Activated gamma-delta T cell treated with Interleukin-2 at 50 U/mL for 16 hours (primary cell): Measurements from ENCODE around the gene THRB.

Source experiments
- DNase-seq: peaks from one replicate; pipeline ENCODE4 v3.0.0-alpha.2; 2020

The THRB gene

DNA sequence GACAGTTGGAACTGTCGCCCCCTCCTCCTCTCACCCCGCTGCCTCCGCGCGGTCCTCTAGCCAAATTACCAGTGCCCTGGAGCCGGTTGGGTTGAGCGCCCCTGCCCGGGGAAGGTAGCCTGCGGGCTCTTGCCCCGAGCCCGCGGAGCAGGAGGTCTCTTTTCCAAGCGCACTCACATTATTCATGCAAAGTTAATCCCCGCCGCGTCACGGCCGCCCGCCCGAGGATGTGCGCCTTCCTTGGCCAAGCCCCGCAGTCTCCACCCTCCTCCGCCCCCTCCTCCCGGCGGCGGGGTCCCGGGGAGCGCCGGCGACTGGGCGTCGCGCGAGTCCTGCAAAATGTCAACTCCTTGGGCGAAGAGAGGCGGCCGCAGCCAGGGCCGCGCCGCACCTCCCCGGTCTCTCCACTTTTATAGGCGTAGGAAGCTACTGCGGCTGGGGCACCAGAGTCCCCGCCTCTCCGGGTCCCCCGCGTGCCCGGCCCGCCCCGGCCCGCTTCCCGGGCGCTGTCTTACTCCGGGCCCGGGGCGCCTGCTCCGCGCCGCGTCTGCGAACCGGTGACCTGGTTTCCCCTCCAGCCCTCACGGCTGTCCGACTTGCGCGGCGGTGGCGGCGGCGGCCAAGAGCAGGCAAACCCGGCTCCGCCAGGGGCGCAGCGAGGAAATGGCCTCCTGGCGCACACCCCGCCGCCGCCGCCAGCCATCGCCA lies at the start of gene THRB:
TSS of gene THRB (minus strand) at position 233 of the 708 bp plus-strand sequence.
- no peak for DNase-seq

DNA sequence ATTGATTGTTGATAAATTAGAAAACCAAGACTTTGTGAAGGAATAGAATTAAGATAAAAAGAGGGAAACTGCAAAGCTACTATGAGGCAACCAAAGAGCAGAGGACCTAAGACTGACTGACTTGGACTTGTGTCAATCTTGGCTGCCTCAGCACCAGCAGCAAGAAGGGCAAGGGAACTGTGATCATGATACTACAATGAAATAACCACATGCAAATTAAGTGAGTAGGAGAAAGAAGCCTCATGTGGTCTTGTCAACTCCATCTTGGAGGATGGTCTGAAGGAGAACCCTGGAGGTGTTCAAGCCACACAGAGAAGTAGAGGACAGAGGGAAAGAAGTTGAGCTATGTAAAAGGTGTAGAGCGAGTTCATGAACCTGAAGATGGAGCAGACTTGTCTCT lies 47.3 kb upstream of the THRB start:
- DNase-seq: no peak

DNA sequence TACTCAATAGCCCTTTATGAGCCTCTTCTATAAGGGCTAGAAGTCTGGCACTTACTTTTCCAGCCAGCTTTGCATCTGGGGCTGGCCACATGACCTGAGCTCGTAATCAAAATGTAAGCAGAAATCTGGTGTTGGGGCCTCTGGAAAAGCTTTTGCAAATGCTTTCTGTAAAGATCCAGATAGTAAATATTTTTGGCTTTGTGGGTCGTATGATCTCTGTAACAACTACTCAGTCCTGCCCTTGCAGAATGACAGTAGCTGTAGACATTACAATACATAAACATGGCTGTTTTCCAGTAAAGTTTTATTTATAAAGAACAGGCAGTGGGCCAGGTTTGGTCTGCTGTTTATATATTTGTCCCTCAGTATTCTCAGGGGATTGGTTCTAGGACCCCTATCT lies 46.2 kb upstream of the THRB start:
- no peak for DNase-seq

DNA sequence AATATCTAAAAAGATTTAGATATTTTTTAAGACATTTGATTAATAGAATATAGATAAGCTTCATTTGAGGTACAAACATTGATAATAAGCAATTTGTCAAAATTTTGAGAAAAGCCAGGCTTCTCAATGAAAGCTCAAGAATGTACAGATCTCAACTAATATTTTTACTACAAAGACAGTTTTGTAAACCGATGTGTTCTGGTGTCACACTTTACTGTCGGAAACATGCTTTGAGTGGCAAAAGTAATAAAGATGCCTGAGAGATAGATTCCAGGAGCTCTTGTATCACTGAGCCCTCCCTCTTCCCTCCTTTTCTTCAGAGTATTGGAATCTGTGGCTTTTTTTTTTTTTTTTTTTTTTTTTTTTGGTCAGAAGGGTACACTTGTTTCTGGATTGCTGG lies 45.0 kb upstream of the THRB start:
- no peak for DNase-seq

DNA sequence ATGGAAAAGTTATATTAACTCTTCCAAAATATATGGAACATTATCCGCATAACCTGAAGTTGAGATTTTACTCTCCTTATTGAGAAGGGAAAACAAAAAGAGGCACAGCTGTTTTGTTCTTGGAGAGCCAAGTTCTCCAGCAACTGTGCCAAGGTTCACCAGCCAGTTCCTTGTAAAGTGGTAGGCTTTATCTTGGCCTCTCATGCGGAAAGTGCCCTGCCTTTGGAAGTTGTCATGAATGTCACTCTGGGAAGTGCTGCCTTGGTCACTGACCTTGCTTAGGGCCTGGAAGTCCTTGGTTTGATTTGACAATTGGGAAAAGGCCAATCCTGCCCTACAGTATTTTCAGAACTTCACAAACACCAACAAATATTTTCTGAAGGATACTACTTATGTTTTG lies 44.2 kb upstream of the THRB start:
- no peak for DNase-seq

DNA sequence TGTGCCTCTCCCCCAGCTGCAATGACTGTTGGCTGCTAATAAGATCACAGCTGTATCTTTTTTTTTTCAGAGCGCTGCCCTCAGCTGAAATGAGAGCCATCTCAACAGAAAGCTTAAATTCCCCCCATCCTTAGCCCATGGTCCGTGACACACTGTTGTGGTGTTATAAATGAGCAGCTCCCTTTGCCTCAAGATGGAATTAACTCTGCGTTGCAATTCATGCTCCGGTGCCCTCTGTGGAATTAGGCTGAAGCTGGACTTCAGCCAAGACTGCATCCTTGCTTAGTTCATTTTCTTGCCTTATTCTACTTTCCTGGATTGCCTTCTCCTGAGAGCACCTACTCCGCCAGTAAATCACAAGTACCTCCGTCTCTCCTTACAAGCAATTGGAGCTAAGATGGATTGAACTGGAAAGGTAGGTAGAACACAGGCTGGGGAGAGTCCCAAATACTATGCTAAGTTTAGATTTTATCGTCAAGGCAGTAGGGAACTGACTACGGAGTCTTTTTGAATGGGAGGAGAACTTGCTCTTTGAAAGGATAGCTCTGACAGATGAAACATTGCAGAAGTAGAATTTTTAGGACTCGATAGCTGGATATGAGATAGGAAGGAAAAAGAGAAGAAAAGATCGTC lies 39.0 kb upstream of the THRB start:
- no peak for DNase-seq

DNA sequence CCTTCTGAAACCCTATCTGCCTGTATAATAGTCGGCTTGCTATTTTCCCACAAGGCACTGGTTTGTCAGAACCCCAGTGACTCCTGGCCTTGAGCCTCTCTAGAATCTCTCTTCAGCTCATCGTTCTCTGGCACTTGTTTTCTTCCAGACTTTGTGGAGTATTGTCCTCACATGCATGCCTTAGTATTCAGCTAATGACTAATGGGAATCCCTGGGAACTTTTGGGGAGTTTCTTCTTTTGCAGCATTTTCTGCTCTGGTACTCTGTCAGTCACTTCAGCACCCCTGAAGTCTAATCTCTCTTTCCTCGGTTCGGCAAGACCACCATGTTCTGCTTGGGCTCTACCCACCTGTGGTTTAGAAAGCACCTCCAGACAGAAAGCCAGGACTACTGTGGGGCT lies 35.8 kb upstream of the THRB start:
- DNase-seq: no peak

DNA sequence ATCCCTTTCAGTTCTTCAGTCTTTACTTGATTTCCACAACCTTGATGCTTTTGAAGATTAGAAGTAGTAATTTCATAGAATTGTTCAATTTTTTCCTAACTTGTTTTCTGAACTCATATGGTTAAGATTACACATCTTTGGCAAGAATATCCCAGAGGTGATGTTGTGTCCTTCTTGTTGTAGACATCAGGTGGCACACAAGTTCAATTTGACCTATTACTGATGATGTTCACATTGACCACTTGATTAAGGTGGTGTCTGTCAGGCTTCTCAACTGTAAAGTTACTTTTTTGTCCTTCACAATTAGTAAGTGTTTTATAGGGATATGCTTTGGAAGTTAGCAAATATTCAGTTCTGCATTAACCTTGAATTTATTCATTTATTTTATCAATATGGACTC lies 34.6 kb upstream of the THRB start:
- no peak for DNase-seq

DNA sequence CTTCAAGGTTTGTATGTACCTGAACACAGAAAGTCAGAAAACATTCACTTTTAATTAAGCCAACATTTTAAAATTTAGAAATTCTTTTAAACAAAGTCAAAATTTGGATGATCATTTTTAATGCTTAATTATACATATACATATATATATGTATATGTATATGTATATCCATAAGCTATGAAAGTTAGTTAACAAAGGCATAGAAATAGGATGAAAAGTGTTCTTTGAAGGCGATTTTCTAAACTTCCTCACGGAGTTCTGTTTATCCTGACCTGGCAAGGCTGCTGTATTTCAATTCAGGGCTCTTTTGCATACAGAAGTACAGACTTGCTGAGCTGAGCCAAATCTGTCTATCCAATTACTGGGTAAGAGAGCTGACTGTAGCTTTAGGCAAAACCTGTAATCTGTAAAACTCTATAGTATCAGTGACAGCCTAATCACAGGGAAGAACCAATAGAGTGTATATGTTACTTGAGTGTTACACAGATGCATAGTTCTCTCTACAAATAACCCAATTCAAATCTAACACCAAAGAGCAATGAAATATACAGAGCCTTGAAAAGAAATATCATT lies 32.1 kb upstream of the THRB start:
- no peak for DNase-seq

DNA sequence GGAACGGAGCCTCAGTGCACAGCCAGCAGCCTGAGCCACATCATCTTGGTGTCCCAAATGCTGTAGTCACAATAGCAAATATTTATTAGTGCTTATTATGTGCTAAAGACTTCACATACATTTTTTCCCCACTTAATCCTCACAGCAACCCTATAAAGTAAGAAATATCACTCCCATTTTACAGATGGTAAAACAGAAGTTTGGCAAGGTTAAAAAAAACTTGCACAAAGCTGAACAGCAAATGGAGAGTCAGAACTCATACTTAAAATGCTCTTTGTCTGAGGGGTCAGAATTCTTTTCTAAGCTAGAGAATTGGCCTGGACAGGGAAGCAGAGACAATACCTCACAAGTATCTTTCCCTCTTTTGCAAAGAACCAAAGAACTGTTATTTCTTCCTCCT lies 30.9 kb upstream of the THRB start:
- no peak for DNase-seq

DNA sequence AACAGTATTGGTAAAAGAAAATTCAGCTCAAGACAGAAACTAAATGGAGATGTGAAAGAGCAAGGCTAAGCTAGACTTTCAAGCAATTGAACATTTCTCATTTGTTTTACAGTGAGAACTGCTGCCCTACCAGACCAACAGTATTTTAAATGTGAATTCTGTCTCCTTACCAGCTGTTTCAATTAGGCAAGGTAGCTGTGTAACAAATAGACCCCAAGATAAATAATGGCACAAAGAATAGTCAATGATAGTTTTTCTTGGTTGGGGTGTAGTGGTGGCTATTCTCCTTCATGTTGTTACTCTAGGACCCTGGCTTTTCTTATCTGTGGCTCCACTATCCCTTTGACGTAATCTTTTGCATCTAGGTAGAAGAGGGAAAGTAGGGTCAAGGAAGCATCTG lies 30.4 kb upstream of the THRB start:
- no peak for DNase-seq

DNA sequence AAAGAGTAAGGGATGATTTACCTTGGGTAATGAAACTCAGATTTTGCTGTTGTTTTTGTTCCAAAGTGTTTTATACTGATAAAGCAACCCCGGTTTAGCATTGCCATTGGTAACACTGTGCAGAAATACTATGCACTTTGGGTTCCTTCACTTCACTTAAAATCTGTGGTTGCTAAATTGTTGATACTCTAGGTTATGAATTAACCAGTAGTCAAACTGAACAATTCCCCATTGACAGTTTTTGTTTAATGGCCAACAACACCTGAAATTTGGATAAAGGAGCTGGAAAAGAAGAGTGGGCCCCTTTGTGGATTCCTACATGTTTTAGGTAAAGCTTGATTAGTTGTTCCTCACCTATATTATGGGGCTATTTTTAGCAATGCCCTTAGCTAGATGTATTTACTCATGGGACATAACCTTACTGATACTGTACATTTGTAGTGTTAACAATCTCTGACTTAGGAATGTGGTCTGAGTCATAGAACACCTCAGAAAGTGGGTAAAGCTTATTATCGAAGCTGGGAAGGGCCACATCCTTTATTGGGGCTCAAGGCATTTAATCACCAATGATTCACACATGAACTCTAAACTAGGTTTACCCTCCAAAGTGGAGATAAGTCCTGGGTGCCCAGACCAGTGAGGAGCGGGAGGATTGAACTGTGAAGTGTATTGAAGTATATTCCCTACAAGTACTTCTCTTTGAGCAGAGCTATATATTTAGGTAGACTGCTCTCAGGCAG lies 29.5 kb upstream of the THRB start:
- DNase-seq: no peak

DNA sequence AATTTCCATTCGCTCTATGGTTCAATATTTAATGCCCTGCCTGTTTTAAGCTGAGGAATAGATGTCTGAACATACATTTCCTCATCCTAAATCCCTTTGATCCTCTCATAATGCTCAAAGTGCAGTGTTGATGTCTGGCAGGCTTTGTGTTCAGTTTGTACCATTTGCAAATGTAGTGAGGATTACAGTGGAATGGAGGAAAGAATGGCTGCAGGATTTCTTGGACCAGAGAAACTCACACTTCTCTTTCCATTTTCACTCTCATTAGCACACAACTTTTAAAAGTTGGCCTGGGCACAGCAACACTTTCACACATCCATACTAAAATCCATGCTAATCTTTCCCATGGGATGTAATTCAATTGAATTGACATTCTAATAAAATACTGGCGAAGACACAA lies 28.6 kb upstream of the THRB start:
- no peak for DNase-seq

DNA sequence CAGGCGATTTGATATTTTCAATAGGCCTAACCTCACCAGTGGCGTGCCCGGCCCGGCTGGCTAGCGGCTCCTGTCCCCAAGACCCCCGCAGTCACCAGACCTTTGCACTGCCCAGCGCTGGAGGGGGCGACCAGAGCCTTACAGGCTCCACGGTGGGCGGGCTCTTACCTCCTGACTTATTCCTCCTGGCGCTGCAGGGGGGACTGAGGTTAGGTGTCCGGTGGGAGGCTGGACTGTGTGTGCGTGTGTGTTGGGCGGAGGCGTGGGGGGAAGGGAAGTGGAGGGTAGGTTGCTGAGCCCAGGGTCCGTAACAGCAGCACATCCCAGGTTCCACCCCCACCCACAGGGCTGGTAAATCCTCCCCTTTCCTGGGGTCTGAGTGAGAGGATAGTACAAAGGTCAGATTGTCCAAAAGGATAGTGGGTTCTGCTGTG lies 27.5 kb upstream of the THRB start:
- no peak for DNase-seq

DNA sequence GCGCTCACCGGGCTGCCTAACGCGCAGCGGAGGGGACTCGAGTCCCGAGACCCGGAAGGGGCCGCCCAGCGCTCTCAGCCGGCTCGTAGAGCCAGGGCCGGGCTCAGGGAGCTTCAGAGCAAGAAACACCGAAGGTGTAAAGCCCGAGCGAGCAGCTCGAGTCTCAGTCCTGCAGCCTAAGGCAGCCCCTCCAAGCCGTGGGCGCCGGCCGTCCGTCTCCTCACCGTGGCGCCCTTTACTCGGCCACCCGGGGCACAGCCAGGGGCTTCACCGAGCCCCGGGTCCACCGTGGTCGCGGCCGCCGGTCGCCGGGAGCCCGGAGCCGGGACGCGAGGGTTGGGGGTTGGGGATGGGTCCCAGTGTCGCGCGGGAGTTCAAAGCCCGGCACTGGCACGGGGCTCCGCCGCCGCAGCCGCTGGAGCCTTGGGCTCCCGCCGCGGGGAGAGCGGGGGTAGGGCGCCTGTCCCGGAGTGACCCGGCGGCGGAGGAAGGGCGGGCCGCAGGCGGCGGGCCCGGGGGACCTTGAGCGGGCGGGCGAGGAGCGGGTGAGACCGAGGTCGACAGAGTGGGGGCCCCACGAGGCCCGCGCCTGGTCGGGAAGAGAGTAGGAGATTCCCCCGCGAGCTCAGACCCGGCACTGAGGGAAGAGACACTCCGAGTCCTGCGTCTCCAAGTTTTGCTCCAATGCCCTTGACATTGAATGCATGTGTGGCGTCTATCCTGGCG lies 26.9 kb upstream of the THRB start:
- peak; percentile 3 for DNase-seq

DNA sequence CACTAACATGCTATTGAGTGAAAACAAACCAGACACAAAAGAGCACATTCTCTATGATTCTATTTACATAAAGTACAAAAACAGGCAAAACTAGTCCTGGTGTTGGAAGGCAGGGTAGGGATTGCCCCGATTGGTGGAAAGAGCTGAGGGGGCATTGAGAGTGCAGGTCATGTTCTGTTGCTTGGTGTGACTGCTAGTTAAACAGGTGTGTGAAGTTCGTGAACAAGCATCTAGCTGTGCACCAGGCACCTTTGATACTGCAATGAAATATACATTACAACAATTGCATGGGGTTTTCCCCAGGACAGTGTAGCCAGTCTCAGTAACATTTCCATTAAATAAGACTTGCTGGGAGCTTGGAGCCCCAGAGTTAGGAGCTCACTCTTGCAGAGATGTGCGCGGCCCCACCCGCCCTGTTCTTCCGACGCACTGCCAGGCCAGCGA lies 26.3 kb upstream of the THRB start:
- DNase-seq: no peak

DNA sequence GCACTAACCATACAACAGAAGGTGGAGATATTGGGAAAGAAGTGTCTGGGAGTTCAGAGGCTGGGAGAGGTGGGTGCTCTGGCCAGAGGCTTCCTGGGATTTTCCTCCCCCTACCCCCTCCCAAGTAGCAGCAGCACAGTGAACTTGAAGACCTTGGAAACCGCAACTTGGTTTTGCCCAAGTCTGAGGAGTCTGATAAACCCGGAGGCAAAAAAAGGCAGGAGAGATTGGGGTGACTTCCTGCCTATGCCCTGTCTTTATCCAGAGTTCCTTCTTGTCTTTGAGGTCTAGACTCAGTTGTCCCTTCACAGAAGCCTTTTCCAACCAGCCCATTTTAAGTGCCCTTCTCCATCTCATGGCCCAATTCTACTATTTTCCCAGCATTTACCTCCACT lies 25.4 kb upstream of the THRB start:
- DNase-seq: no peak

DNA sequence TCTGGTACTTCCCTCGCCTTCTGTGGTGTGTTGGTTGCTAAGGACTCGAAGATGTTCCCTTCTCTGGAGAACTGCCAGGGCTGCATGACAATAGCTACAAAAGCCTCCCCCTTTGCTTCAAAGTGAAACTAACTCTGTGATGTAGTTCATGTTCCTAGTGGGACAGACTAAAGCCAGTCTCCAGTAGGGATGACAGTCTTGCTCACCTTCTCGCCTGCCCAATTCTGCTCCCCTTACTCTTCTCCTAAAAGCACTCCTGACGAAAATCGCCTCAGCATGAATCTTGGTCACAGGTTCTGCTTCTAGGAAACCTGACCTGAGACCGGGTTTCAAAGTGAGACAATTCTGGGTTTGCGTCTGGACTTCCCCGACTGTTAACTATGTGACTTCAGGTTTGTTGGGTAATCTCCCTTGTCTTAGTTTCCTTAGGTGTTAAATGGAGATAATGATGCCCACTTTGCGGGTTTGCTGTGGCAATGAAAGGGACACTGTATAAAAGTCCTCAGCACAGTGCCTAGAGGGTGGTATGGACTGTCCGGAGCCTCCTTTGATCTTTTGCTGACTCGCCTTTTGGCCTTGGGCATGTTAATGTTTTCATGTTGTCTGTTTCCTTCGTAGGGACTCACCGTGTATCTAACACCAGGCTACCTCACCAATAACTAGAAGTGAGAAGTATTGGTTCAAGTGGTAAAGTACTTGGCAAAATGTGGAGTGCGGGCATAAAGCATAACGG lies 24.9 kb upstream of the THRB start:
- no peak for DNase-seq

DNA sequence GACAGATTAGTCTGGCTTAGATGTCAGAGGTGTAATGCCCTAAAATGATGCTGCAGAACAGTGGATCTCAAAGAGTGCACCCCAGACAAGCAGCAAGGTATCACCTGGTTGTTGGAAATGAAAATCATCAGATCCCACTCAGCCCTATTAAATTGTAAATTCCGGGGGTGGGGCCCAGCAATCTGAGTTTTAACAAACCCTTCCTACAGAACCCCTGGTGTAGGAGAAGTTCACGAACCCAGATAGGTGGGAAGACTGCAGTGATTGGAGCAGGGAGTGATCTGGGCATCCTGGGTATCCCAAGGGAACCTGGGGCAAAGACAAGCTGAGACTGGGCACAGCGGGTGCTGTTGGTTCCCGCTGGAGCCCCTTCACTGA lies 24.3 kb upstream of the THRB start:
- no peak for DNase-seq

DNA sequence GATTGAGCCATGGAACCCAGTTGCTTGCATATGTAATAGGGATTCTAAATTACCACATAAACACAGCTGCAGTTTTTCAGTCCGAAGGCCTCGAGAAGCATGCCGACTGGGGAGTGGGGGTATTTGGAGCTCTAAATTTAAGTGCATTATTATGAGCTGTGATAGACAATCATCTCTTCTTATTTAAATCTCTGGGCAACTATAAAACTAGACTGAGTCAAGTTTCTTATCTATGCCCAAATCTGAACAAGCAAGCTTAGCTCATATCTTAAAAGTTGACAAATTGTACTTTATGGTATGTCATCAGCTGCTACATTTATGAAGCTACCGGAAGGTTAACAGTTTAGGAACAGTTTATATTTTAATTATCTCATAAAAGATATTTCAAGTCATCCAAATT lies 19.5 kb upstream of the THRB start:
- no peak for DNase-seq

DNA sequence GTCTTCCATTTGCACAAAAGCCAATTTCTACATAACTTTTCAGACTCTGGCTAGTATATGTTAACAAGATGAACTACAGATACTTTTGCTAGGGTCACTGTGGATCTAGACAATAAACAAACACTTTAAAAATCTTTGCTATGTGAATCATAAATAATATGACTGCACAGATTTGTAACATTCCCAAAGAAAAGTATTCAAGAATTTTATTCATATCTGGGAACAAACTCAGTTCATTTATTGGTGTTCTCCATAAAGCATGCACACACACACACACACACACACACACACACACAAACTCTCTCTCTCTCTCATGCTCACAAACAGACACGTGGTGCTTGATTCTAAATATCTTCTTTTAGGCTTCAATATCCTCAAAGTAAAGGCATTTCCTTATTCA lies 18.8 kb upstream of the THRB start:
- no peak for DNase-seq

DNA sequence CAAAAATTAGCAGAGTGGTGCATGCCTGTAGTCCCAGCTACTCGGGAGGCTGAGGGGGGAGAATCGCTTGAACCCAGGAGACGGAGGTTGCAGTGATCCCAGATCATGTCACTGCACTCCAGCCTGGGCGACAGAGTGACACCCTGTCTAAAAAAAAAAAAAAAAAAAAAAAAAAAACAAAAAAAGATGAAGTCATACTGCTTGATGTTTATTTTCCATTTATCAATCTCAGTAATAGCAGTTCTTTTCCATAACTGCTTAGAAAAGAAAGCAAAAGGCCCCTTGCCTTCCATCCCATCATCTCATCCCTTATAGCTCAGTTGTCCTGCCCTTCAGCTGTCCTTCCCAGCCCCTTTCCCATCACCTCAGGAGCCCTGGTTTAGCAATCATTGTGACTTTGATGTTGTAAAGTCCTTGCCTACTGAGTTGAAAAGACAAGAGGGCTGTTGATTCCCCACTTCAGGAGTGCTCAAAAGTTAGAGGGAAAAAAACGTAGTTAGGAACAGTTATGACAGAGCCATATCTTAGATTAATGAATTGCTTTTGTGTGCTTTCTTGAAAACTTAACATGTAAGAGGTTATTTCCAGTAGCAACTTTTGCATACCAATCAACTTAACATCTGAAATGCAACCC lies 18.0 kb upstream of the THRB start:
- DNase-seq: no peak
